NB4 (cell line): ENCODE measurements around the gene LBR.

Experiments
- DNase-seq: peaks from one replicate; pipeline ENCODE4 v3.0.0; 2010; ENCODE audit warnings: low read depth
- H3K4me3 ChIP-seq: one replicate; pipeline ENCODE4 v1.5.1; 2011; ENCODE audit warnings: mild to moderate bottlenecking, low read depth, low read length, moderate library complexity
- MYC ChIP-seq: IDR thresholded peaks from 2 replicates; pipeline ENCODE4 v1.6.1; 2011; ENCODE audit warnings: low read depth, low read length
- POLR2A ChIP-seq: IDR thresholded peaks from 2 replicates; pipeline ENCODE4 v1.6.1; 2011; ENCODE audit warnings: mild to moderate bottlenecking; ENCODE audit not compliant: insufficient read length; ENCODE audit errors: extremely low read depth
- TF ChIP-seq, protein P1 (sequence below): IDR thresholded peaks from one replicate; pipeline ENCODE4 v1.5.1; 2012; ENCODE audit warnings: low read depth, low read length
- TF ChIP-seq, protein P2 (sequence below): IDR thresholded peaks from 2 replicates; pipeline ENCODE4 v1.6.1; 2011; ENCODE audit warnings: low read depth, low read length

The LBR gene

DNA sequence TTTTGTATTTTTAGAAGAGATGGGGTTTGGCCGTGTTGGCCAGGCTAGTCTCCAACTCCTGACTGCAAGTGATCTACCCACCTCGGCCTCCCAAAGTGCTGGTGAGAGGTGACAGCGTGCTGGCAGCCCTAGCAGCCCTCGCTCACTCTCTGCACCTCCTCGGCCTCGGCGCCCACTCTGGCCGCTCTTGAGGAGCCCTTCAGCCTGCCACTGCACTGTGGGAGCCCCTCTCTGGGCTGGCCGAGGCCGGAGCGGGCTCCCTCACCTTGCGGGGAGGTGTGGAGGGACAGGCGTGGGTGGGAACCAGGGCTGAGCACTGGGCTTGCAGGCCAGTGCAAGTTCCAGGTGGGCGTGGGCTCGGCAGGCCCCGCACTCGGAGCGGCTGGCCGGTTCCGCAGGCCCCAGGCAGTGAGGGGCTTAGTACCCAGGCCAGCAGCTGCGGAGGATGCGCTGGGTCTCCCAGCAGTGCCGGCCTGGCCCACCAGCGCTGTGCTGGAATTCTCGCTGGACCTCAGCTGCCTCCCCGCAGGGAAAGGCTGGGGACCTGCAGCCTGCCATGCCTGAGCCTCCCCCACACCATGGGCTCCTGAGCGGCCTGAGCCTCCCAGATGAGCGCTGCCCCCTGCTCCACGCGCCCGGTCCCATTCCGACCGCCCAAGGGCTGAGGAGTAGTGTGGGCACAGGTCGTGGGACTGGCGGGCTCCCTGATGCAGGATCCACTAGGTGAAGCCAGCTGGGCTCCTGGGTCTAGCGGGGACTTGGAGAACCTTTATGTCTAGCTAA lies 3.4 kb upstream of the LBR start:
- DNase-seq = no peak
- TF ChIP-seq, protein P1, sequence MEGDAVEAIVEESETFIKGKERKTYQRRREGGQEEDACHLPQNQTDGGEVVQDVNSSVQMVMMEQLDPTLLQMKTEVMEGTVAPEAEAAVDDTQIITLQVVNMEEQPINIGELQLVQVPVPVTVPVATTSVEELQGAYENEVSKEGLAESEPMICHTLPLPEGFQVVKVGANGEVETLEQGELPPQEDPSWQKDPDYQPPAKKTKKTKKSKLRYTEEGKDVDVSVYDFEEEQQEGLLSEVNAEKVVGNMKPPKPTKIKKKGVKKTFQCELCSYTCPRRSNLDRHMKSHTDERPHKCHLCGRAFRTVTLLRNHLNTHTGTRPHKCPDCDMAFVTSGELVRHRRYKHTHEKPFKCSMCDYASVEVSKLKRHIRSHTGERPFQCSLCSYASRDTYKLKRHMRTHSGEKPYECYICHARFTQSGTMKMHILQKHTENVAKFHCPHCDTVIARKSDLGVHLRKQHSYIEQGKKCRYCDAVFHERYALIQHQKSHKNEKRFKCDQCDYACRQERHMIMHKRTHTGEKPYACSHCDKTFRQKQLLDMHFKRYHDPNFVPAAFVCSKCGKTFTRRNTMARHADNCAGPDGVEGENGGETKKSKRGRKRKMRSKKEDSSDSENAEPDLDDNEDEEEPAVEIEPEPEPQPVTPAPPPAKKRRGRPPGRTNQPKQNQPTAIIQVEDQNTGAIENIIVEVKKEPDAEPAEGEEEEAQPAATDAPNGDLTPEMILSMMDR = no peak
- TF ChIP-seq POLR2A (no peak), MYC (no peak)
- TF ChIP-seq, protein P2, sequence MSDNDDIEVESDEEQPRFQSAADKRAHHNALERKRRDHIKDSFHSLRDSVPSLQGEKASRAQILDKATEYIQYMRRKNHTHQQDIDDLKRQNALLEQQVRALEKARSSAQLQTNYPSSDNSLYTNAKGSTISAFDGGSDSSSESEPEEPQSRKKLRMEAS = no peak
- no peak overlapping the region for H3K4me3 ChIP-seq

DNA sequence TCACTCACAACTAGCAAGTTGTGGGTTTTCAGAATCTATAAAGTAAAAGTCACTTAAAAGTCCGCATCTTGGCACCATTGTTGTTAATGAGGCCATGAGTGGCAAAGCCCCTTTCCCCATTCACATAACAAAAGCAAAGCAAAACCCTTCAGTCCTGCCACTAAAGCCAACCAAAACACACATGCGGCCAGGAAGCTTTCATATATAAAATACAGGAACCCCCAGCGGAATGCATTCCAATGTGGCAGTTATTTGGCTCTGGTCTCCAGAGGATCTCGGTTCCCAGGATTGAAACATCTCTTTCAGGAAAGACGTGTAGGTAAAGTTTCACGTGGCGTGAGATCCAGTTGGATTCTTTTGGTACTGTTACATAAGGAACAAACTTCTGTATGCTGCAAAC lies 2.5 kb upstream of the LBR start:
- TF ChIP-seq, protein P2 = no peak
- TF ChIP-seq MYC (no peak), POLR2A (no peak)
- TF ChIP-seq, protein P1 = no peak
- no peak for DNase-seq
- no peak overlapping the region for H3K4me3 ChIP-seq

DNA sequence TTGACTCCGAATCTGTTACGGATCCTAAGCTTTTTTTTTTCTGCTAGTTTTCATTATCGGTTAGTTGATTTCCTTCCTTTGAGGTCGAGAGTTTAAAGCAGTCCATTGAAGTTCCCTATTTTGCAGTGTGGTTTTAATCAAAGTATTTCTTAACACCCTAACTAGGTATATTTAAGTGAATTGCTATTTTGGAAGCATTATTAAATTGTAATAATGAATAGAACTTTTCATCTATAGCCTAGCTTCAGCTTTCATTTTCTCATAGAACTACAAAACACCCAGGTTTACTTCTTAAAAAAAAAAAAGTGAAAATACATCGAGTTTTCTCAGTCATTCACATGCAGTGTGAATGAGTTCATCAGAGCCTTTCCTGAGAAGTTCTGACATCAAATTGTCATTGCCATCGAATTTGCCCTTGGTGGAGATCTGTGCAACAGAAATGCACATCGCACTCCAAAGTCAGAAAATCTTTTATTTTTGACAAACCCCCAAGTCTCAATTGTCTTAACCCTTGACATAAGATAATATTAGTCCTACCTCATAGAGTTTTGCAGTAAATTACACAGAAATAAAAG lies 1.1 kb upstream of the LBR start:
- peak; percentile 89 for DNase-seq
- peak overlapping the region; percentile 73 for H3K4me3 ChIP-seq
- no peak for TF ChIP-seq POLR2A
- TF ChIP-seq, protein P2 = no peak
- TF ChIP-seq, protein P1 = no peak
- TF ChIP-seq MYC = no peak; the same call in 1 of the 2 replicates

DNA sequence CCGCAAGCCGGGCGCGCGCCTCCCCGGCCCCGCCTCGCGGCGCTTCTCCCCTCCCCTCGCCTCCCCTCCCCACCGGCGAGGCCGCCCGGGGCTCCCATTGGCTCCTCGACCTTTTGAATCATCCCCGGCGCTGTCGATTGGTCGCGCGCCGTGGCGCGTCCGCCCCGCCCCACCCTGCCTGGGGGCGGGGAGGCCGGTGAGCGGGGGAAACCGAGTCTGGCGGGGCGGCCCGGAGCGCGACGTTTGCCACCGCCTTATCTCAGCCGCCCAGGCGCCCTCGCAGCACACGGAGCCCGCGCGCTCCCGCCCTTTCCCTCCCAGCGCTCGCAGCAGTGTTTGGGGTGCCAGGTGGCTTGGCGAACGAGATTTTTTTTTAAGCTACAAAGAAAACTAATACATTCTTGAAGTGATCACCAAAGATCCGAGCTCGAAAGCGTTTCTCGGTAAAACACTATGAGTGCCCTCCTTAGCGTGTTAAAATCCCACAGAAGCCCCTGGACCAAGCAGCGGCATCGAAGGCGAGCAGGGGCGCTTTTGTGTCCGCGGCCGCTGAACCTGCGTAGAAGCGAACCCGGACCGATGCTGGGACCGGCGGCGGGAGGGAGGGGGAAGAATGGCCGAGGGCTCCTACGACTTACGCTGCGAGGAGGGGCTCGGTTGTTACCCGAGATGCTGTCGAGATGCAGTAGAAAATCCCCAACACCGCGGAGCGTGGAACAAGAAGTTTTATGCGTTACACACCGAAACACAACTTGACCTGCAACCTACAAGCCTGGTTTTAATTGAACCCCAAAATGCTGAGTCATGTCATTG lies 436 bp upstream of the LBR start:
- DNase-seq = peak; percentile 94
- TF ChIP-seq, protein P2 = 0 out of 2 replicates have a peak, but pooled peaks have one; percentile 16
- TF ChIP-seq, protein P1 = no peak
- peak; percentile 22 for TF ChIP-seq POLR2A
- peak; percentile 38; the same call in 1 of the 2 replicates for TF ChIP-seq MYC
- peak overlapping the region; percentile 96 for H3K4me3 ChIP-seq

DNA sequence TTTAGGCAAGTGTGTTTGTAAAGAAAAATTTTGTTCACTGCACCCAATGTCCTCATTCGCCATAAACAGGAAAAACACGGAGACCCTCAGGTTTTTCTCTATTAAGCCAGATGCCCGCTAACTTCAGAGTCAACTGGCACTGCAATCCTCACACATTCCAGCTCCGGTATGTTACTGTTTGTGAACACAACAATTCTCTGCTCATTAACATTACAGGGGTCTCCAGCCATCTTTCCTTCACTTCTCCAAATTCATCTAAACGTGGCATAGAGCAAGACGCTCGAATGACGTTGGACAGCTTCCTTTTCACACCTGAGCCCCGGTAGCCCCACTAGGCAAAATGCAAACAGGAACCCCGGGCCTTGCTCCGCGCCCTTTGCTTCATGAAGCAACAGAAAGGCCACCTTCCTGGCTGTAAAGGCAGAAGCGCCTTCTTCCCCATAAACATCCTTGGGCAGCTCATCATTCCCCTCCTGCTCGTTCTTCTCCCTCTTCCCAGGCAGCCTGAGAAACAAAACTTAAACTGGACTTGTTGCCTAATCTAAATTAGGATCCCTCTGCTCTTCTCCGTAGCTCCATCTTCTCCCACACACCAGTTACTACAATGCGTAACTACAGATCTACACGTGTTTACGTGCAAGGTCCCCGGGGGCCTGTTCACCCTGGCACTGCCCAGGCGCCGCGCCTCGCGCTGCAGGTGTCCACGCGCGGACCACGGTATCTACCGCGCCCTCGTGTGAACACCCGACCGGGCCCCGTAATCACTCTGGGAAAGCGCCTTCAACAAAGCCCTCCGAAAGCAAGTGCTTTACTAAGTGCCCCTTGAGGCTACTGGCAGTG lies 1.2 kb downstream of the LBR start:
- TF ChIP-seq, protein P2 = peak; percentile 83
- TF ChIP-seq, protein P1 = no peak
- TF ChIP-seq MYC (peak; percentile 70), POLR2A (no peak)
- peak overlapping the region; percentile 96 for H3K4me3 ChIP-seq
- DNase-seq = peak; percentile 70
